GM19099 (cell line): ENCODE measurements around the gene TRAPPC5.
A peak's percentile ranks its signal among the peaks of the same experiment; 100 is the strongest.

Source experiments
- POLR2A ChIP-seq: IDR thresholded peaks from 3 replicates; pipeline ENCODE4 v1.6.1; 2011; ENCODE audit warnings: low read depth; ENCODE audit not compliant: insufficient read length; ENCODE audit errors: extremely low read depth

Gene TRAPPC5

DNA sequence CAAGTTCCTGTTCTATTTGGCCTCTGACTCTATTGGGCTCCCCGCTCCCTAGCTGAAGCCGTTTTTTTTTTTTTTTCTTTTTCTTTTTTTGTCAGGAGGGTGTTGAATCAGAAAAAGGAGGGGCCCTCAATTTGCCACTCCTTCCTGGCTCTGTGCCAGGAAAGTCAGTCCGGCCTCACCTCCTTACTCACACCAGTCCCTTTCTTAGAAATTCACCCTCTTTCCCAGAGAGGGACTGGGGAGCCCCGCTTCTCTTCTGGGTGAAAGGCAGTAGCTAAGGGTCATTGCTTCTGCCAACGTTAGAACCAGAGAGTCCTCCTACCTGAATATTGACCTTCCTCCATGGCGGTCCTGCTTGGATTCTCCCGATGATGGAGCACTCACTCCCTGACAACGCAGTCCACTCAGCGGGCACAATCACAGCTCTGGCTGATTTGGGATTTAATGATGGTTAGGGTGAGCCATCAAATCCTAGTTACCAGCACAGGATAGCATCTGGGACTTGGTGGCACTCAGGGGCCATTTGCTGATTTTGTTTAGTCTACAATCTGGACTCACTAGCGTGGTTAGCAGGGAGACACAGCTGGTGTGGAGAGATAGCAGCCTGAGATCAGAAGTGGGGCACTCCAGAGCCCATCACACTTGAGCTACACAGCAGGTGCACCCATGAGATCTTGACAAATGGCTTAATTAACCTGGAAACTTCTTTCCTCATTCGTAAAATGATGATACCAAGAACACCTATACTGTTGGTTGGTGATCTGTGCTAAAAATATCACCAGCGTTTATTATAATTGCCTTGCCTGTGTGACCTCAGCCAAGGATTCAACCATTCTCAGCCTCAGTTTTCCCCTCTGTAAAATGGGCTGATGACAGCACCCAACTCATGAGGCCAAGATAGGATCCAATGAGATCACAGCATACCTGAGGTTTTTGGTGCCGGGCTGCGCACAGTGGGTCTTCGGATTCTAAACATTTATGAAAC is 19.1 kb downstream of the TRAPPC5 start:
- TF ChIP-seq POLR2A, result peak; percentile 37

DNA sequence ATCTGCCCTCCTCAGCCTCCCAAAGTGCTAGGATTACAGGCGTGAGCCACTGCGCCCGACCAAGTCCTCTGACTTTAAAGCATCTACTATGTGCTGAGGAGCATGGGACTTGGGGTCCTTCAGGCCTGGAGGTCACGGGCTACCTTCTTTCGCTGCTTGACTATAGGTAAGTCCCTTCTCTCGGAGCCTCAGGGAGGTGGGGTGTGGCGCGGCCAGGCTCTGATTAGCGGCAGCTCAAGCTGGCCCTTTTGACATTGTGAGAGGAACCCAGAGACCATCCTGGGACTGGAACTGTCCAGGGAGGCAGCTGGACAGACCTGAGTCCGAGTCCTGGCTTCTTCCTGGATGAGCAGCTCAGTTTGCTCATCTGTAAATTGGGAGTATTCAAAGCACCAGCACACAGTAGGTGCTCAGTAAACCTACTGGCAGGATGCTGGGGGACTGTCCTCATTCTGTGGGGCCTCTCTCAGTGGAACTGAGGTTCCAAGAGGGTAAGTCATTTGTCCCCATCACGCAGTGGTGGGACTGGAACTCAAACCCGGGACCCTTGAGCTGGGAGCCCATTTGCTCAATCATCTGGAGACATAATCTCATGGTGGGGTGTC is 20.5 kb downstream of the TRAPPC5 start:
- no peak for TF ChIP-seq POLR2A

DNA sequence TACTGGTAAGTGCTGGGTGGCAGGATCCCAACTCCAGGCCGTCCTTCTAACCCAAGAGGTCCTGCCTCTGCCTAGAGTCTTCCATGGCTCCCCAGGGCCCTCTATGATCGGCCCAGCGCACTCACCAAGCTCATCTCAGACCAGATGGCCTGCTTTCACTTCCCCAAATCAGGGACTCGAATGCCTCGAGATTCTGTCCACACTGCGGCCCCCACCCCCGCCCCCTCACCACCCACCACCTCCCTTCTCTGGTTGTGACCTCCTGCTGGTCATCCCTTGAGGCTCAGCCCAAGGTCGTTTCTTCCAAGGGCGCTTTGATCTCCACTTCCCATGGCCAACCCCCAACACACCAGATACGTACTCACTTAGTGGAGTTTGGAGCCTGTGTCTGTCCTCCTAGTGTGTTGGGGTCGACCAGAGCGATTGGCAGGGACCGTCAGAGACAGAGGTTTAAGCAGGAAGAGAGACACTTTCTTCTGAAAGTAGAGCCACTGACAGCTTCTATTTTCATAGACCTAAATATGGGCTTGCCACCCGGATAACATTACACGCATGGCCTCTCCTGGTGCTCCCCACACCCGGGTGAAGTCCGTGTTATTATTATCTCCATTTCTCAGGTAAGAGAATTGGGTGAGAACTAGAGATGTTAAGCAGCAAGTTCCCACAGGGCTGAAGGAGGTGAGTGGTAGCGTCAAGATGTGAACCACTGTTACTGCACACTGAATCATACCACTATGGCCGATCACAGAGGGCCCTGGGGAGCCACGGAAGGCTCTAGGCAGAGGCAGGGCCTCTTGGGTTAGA is 21.2 kb downstream of the TRAPPC5 start, which contains the start of gene FCER2:
TSS of gene FCER2 (minus strand) at position 478 of the 804 bp plus-strand sequence. CDS start 2,371 bp downstream, outside the sequence.
- peak; percentile 27 for TF ChIP-seq POLR2A

DNA sequence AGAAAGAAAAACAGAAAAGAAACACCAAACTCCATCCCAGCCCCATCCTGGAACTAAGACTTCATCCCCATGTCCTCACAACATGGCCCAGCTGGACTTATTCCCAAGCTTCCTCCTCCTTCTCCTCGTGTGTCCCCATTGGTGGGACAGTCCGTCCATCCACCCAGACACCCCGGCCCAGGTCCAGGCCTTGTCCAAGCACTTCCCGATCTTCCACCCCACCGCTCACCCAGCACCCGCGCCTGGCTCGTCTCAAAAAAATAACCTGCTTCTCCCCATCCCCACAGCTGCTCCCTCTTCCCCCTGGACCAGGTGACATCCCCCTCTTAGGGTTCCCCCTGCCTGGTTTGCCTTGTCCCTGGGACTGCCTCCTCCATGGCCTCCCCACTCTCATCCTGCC is 22.7 kb downstream of the TRAPPC5 start:
- no peak for TF ChIP-seq POLR2A

DNA sequence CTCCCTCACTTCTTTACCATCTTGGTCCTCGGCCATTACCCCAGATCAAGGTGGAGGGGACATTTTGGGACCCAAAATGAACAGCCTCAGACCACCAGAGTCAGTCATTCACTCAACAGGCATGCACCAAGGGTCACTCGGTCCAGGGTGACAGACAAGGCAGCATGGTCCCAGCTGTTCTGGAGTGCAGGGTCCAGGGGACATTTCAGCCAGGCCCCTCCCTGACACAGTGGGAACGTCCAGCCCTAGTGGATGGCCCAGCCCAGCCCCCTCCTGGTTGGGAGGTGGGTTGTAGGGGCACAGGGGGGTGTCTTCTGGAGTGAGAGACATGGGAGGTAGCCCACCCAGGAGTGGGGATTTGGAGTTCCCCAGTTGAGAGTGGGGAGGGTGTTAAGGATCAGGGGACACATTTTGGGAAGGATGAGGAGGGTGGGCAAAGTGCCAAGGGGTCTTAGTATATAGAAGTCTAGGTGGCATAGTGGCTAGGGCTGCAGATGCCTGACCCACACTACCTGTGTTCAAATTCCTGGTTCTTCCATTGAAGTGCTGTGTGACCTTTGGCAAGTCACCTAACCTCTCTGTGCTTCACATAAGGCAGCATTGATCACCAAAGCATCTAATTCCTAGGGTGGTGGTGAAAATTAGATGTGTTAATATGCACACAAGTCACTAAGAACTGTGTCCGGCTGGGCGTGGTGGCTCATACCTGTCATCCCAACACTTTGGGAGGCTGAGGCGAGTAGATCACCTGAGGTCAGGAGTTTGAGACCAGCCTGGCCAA is 23.8 kb downstream of the TRAPPC5 start:
- no peak for TF ChIP-seq POLR2A

DNA sequence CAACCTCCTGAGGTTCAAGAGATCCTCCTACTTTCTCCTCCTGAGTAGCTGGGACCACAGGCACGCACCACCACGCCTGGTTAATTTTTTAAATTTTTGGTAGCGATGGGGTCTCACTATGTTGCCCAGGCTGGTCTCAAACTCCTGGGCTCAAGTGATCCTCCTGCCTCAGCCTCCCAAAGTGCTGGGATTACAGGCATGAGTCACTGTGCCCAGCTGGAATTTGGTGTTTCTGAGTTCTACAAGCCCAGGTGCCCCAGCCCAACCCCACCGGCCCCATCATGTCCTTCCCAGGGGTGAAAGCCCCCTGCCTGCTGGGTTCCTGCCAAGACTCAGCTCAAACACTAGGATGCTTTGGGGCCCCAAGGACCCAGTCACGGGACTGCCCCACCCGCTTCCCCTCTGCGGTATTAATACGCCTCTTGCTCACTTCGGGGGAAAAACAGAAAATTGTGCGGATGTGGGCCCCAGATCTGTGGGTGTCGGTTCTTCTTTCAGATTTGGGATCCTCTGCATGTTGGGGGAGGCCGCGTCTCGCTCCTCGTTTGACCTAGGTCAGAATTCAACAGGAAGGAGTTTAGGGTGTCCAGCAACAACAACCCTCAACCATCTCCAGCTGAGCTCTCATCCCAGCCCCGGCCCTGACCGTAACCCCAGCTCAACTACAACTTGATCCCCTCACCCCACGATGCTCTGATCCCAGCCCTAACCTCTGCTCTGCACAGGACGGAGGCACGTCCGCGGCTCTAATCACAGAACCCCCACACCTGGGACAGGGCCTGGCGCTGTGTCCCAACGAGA is 25.0 kb downstream of the TRAPPC5 start:
- peak; percentile 55 for TF ChIP-seq POLR2A

DNA sequence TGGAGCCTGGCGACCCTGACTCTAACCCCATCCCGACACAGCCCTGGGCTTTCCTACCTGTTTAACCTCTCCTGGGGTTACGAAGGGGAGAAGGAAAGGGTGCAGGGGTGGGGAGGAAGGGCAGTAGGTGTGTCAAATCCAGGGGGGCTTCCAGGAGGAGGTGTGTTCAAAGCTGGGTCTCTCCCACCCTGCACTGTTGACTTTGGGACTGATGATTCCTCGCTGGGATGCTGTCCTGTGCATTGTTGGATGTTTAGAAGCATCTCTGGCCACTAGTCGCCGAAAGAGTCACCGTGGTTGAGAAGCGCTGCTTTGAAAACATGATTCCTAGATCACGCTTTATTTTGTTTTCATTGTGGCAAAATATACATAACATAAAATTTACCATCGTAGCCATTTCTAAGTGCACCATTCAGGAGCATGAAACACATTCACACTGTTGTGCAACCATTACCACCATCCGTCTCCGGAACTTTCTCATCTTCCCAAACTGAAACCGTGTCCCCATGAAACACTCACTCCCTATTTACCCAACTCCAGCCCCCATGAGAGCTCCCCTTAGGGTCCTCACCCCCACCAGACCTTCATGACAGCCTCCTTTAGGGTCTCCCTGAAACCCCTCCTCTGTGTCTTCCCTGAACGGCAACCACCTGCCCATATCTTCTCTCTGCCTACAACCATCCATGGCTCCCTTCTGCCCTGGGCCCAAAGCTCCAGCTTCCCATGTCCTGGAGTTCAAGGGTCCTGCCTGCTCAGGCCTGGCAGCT is 25.7 kb downstream of the TRAPPC5 start:
- no peak for TF ChIP-seq POLR2A

DNA sequence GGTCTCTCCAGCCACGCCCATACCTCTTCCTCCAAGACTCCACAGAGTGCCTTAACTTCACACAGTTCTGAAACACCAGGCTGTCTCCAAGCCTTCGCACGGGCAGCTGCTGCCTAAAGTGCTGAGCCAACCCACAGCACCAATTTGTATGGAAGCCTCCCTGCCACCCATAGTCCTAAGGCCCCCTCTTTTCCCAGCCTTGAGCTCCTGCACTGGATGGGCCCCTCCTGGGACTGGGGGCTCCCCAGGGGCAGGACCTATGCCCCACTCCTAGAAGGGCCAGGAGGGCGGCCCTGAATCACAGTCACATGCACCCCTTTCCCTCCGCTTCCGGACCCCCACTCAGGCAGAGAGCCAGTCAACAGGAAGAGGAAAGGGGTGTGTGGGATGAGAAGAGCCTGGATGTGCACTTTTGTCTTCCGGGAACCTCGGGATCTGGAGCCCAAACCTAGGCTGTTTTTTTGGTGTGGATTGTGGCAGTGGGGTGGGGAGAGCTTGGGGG is 26.4 kb downstream of the TRAPPC5 start:
- TF ChIP-seq POLR2A, result no peak

DNA sequence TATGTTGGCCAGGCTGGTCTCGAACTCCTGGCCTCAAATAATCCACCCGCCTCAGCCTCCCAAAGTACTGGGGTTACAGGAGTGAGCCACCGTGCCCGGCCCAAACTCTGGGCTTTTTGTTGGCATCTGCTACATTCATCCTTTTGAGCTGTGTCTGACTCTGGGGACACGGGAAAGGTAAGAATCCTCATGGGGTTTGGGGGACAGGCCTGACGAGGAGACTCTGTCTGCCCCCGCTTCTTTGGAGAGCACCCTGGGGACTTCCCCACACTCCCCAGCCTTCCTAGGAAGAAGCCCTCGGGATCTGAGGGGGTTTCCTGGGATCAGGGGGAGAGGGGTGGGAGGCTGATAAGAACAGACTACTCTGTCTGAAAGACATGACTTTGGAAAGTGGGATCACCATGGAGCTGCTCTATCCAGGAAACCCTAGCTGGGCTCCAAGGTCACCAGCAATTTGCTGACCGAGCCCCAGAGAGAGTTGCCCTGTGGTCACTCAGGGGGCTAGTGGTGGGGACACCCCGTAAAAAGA is 29.4 kb downstream of the TRAPPC5 start:
- TF ChIP-seq POLR2A, result no peak

DNA sequence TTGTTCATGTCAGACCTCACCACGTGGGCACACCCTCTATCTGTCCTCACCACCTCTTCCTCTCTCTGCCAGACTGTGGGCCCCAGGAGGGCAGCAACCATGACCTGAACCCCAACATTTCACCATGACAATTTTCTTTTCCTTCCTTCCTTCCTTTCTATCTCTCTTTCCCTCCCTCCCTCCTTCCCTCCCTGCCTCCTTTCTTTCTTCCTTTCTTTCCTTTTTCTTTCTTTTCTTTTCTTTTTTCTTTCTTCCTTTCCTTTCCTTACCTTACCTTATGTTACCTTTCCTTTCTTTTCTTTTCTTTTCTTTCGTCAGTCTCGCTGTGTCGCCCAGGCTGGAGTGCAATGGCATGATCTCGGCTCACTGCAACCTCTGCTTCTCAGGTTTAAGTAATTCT is 30.0 kb downstream of the TRAPPC5 start:
- TF ChIP-seq POLR2A, result no peak

DNA sequence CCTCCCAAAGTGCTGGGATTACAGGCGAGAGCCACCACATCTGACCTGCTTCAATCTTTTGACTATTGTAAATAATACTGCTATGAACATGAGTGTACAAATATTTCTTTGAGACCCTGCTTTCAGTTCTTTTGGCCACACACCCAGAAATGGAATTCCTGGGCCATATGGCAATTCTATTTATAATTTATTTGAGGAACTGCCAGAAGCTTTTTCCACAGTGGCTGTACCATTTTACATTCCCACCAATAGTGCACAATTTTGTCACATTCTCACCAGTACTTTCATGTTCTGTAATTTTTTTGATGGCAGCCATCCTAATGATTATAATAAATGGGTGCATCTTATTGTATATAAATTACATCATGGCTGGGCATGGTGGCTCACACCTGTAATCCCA is 35.0 kb downstream of the TRAPPC5 start:
- no peak for TF ChIP-seq POLR2A

DNA sequence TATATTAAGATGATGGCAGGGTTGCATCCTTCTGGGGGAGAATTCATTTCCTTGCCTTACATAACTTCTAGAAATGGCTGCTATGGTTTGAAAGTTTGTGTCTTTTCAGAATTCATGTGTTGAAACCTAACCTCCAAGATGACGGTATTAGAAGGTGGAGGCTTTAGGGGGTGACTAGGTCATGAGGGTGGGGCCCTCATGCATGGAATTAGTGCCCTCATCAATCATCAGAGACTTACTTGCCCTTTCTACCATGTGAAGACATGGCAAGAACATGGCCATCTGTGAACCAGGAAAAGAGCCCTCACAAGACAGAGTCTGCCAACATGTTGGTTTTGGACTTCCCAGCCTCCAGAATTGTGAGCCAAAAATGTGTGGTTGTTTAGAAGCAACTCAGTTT is 36.1 kb downstream of the TRAPPC5 start:
- no peak for TF ChIP-seq POLR2A
